ENCODE data around the gene BPHL.
"Not testable (repeated sequence)": the region's sequence is repeated elsewhere in the genome, so short reads cannot be mapped to it uniquely, and the experiment has no call there.

Gene BPHL

GRCh38 chr6:3162067-3162497 lies 43.6 kb downstream of the BPHL start:
- H3K27ac ChIP-seq (ENCODE audit: low read depth, low read length) = peak overlapping the region; percentile 91
- peaks cover 6 to 59% (median 38%) of the 10 kb centered on the region in 5 donors for H3K4me1 ChIP-seq (ENCODE audit: control insufficient read depth in 5 of 5, insufficient read depth in 5 of 5, low read length in 5 of 5)
- no peaks in the 10 kb centered on the region for H3K36me3 ChIP-seq (ENCODE audit: control insufficient read depth in 5 of 5, insufficient read depth in 5 of 5, low read length in 5 of 5)
- peak overlapping the region in 3 of 5 donors; percentile 84 to 89 (median 85) for H3K9ac ChIP-seq (ENCODE audit: low read length in 5 of 5)
- no peaks in the 10 kb centered on the region for H3K27me3 ChIP-seq (ENCODE audit: control insufficient read depth in 5 of 5, insufficient read depth in 4 of 5, low read length in 5 of 5)
- H3K4me3 ChIP-seq (ENCODE audit: low read depth in 1 of 5, low read length in 5 of 5) = peak overlapping the region; percentile 51 to 80 (median 73)
- no peaks in the 10 kb centered on the region for H3K9me3 ChIP-seq (ENCODE audit: control insufficient read depth in 5 of 5, low read length in 5 of 5)

- Histone ChIP-seq H3K27me3 (ENCODE audit: control insufficient read depth in 5 of 5, insufficient read depth in 4 of 5, low read length in 5 of 5) (no peaks in the 10 kb centered on the region), H3K9me3 (ENCODE audit: control insufficient read depth in 5 of 5, low read length in 5 of 5) (no peaks in the 10 kb centered on the region), H3K9ac (ENCODE audit: low read length in 5 of 5) (peak overlapping the region; percentile 63 to 89 (median 85))
Observed at GRCh38 chr6:3162565-3163247, 44.2 kb downstream of the BPHL start.

GRCh38 chr6:3163248-3163594 lies 44.7 kb downstream of the BPHL start:
- Histone ChIP-seq H3K27ac (ENCODE audit: low read depth, low read length) (peak overlapping the region; percentile 84), H3K27me3 (ENCODE audit: control insufficient read depth in 5 of 5, insufficient read depth in 4 of 5, low read length in 5 of 5) (no peaks in the 10 kb centered on the region), H3K9me3 (ENCODE audit: control insufficient read depth in 5 of 5, low read length in 5 of 5) (no peaks in the 10 kb centered on the region), H3K4me1 (ENCODE audit: control insufficient read depth in 5 of 5, insufficient read depth in 5 of 5, low read length in 5 of 5) (peaks cover 6 to 54% (median 36%) of the 10 kb centered on the region in 5 donors), H3K36me3 (ENCODE audit: control insufficient read depth in 5 of 5, insufficient read depth in 5 of 5, low read length in 5 of 5) (no peaks in the 10 kb centered on the region), H3K9ac (ENCODE audit: low read length in 5 of 5) (peak overlapping the region in 4 of 5 donors; percentile 48 to 61 (median 56)), H3K4me3 (ENCODE audit: low read depth in 1 of 5, low read length in 5 of 5) (peak overlapping the region; percentile 53 to 80 (median 67))

More at GRCh38 chr6:3162565-3163247, 44.2 kb downstream of the BPHL start:
- Histone ChIP-seq H3K36me3 (ENCODE audit: control insufficient read depth in 5 of 5, insufficient read depth in 5 of 5, low read length in 5 of 5) (no peaks in the 10 kb centered on the region), H3K27ac (ENCODE audit: low read depth, low read length) (peak overlapping the region; percentile 91), H3K4me3 (ENCODE audit: low read depth in 1 of 5, low read length in 5 of 5) (peak overlapping the region; percentile 67 to 80 (median 73)), H3K4me1 (ENCODE audit: control insufficient read depth in 5 of 5, insufficient read depth in 5 of 5, low read length in 5 of 5) (peaks cover 6 to 57% (median 38%) of the 10 kb centered on the region in 5 donors)

DNA sequence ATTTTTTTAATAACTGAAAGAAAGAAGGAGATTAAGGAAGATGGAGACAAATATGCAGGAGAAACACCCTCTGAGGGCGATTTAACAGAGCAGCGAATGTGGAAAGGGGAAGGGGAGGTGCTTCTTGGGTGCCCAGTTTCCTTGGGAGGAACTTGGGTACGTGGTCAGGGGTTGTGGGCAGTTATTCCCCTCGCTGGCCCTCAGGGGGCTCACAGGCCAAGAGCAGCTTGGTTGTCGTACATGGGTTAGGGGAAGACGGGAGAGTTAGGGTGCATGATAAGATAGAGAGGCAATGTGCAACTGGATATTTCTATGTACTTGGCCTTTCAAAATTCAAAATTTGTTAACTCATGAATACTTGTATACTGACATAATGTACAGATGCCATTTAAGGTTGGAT lies 45.9 kb downstream of the BPHL start:
- H3K9ac ChIP-seq (ENCODE audit: low read length in 5 of 5) = no peak overlapping the region
- H3K27ac ChIP-seq (ENCODE audit: low read depth, low read length) = no peak overlapping the region
- no peak overlapping the region for H3K4me3 ChIP-seq (ENCODE audit: low read depth in 1 of 5, low read length in 5 of 5)
- H3K27me3 ChIP-seq (ENCODE audit: control insufficient read depth in 5 of 5, insufficient read depth in 4 of 5, low read length in 5 of 5) = no peaks in the 10 kb centered on the region
- no peaks in the 10 kb centered on the region for H3K9me3 ChIP-seq (ENCODE audit: control insufficient read depth in 5 of 5, low read length in 5 of 5)
- peaks cover 6 to 47% (median 30%) of the 10 kb centered on the region in 5 donors for H3K4me1 ChIP-seq (ENCODE audit: control insufficient read depth in 5 of 5, insufficient read depth in 5 of 5, low read length in 5 of 5)
- H3K36me3 ChIP-seq (ENCODE audit: control insufficient read depth in 5 of 5, insufficient read depth in 5 of 5, low read length in 5 of 5) = no peaks in the 10 kb centered on the region

- Histone ChIP-seq H3K36me3 (ENCODE audit: control insufficient read depth in 5 of 5, insufficient read depth in 5 of 5, low read length in 5 of 5) (no peaks in the 10 kb centered on the region), H3K9me3 (ENCODE audit: control insufficient read depth in 5 of 5, low read length in 5 of 5) (no peaks in the 10 kb centered on the region), H3K27me3 (ENCODE audit: control insufficient read depth in 5 of 5, insufficient read depth in 4 of 5, low read length in 5 of 5) (no peaks in the 10 kb centered on the region), H3K4me3 (ENCODE audit: low read depth in 1 of 5, low read length in 5 of 5) (no peak overlapping the region), H3K4me1 (ENCODE audit: control insufficient read depth in 5 of 5, insufficient read depth in 5 of 5, low read length in 5 of 5) (peaks cover 2 to 36% (median 29%) of the 10 kb centered on the region in 5 donors), H3K9ac (ENCODE audit: low read length in 5 of 5) (peak overlapping the region in 2 of 5 donors; percentile 45 to 62), H3K27ac (ENCODE audit: low read depth, low read length) (peak overlapping the region; percentile 70)
Observed at GRCh38 chr6:3165631-3166534, 47.4 kb downstream of the BPHL start.

DNA sequence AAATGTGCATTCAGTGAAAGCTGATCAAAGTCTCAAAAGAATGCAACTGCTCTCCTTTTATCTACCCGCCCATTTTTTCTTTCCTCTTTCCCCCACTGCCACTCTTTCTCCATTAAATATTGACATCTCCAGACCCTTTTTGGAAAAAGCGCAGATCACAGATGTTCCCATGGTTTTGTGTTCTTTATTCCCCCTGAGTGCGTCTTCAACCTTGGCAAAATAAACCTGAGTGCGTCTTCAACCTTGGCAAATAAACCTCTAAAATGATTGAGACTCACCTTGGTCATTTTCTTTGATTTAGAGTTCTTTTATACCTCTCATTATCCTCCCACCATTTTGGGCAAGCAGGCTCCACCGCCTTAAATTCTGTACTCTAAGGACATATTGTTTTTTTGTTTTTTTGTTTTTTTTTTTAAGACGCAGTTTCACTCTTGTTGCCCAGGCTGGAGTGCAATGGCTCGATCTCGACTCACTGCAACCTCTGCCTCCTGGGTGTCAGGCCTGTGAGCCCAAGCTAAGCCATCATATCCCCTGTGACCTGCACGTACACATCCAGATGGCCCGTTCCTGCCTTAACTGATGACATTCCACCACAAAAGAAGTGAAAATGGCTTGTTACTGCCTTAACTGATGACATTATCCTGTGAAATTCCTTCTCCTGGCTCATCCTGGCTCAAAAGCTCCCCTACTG lies 48.2 kb downstream of the BPHL start:
- Histone ChIP-seq H3K27ac (ENCODE audit: low read depth, low read length) (peak overlapping the region; percentile 70), H3K4me1 (ENCODE audit: control insufficient read depth in 5 of 5, insufficient read depth in 5 of 5, low read length in 5 of 5) (peaks cover 2 to 36% (median 26%) of the 10 kb centered on the region in 5 donors)
- H3K36me3 ChIP-seq (ENCODE audit: control insufficient read depth in 5 of 5, insufficient read depth in 5 of 5, low read length in 5 of 5); H3K4me3 ChIP-seq (ENCODE audit: low read depth in 1 of 5, low read length in 5 of 5); H3K27me3 ChIP-seq (ENCODE audit: control insufficient read depth in 5 of 5, insufficient read depth in 4 of 5, low read length in 5 of 5); H3K9ac ChIP-seq (ENCODE audit: low read length in 5 of 5); H3K9me3 ChIP-seq (ENCODE audit: control insufficient read depth in 5 of 5, low read length in 5 of 5): not testable (repeated sequence)

- peaks cover 0 to 26% (median 18%) of the 10 kb centered on the region in 5 donors for H3K4me1 ChIP-seq (ENCODE audit: control insufficient read depth in 5 of 5, insufficient read depth in 5 of 5, low read length in 5 of 5)
- H3K4me3 ChIP-seq (ENCODE audit: low read depth in 1 of 5, low read length in 5 of 5); H3K9ac ChIP-seq (ENCODE audit: low read length in 5 of 5); H3K36me3 ChIP-seq (ENCODE audit: control insufficient read depth in 5 of 5, insufficient read depth in 5 of 5, low read length in 5 of 5); H3K27ac ChIP-seq (ENCODE audit: low read depth, low read length); H3K9me3 ChIP-seq (ENCODE audit: control insufficient read depth in 5 of 5, low read length in 5 of 5); H3K27me3 ChIP-seq (ENCODE audit: control insufficient read depth in 5 of 5, insufficient read depth in 4 of 5, low read length in 5 of 5): not testable (repeated sequence)
Observed at GRCh38 chr6:3168046-3168445, 49.5 kb downstream of the BPHL start.

DNA sequence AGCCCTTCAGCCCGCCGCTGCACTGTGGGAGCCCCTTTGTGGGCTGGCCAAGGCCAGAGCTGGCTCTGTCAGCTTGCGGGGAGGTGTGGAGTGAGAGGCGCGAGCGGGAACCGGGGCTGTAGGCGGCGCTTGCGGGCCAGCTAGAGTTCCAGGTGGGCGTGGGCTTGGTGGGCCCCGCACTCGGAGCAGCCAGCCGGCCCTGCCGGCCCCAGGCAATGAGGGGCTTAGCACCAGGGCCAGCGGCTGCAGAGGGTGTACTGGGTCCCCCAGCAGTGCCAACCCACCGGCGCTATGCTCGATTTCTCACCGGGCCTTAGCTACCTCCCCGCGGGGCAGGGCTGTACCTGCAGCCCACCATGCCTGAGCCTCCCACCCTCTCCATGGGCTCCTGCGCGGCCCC lies 52.2 kb downstream of the BPHL start:
- H3K9ac ChIP-seq (ENCODE audit: low read length in 5 of 5); H3K4me1 ChIP-seq (ENCODE audit: control insufficient read depth in 5 of 5, insufficient read depth in 5 of 5, low read length in 5 of 5); H3K36me3 ChIP-seq (ENCODE audit: control insufficient read depth in 5 of 5, insufficient read depth in 5 of 5, low read length in 5 of 5); H3K27me3 ChIP-seq (ENCODE audit: control insufficient read depth in 5 of 5, insufficient read depth in 4 of 5, low read length in 5 of 5); H3K9me3 ChIP-seq (ENCODE audit: control insufficient read depth in 5 of 5, low read length in 5 of 5); H3K27ac ChIP-seq (ENCODE audit: low read depth, low read length); H3K4me3 ChIP-seq (ENCODE audit: low read depth in 1 of 5, low read length in 5 of 5): not testable (repeated sequence)

DNA sequence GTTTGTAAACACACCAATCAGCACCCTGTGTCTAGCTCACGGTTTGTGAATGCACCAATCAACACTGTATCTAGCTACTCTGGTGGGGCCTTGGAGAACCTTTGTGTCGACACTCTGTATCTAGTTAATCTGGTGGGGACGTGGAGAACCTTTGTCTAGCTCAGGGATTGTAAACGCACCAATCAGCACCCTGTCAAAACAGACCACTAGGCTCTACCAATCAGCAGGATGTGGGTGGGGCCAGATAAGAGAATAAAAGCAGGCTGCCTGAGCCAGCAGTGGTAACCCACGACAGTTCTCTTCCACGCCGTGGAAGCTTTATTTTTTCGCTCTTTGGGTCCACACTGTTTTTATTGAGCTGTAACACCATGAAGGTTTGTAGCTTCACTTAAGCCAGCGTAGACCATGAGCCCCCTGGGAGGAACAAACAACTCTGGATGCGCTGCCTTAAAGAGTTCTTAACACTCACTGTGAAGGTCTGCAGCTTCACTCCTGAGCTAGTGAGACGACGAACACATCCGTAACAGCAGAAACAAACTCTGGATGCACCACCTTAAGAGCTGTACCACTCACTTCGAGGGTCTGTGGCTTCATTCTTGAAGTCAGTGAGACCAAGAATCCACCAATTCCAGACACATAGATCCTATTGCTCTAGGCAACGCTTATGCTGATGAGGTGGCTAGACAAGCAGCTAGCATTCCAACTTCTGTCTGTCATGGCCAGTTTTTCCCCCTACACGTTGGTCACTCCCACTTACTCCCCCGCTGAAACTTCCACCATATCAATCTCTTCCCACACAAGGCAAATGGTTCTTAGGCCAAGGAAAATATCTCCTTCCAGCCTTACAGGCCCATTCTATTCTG lies 53.0 kb downstream of the BPHL start:
- H3K27ac ChIP-seq (ENCODE audit: low read depth, low read length); H3K36me3 ChIP-seq (ENCODE audit: control insufficient read depth in 5 of 5, insufficient read depth in 5 of 5, low read length in 5 of 5); H3K4me3 ChIP-seq (ENCODE audit: low read depth in 1 of 5, low read length in 5 of 5); H3K9ac ChIP-seq (ENCODE audit: low read length in 5 of 5); H3K9me3 ChIP-seq (ENCODE audit: control insufficient read depth in 5 of 5, low read length in 5 of 5); H3K27me3 ChIP-seq (ENCODE audit: control insufficient read depth in 5 of 5, insufficient read depth in 4 of 5, low read length in 5 of 5); H3K4me1 ChIP-seq (ENCODE audit: control insufficient read depth in 5 of 5, insufficient read depth in 5 of 5, low read length in 5 of 5): not testable (repeated sequence)
